Activated CD4-positive, alpha-beta memory T cell treated with anti-CD3 and anti-CD28 coated beads for 36 hours (primary cell): ENCODE data around the gene ADH5. TPM values are rescaled to one million over a fixed set of nuclear protein-coding genes. Genes with fewer than 3 reads are reported as not detected.
"Not testable (repeated sequence)": the region's sequence is repeated elsewhere in the genome, so short reads cannot be mapped to it uniquely, and the experiment has no call there.

Experiments
- CTCF ChIA-PET: fragments of 350-600 bp; sonication (Branson Sonifier 250); formaldehyde crosslinking; loops from one replicate; lab custom pipeline; 2021; ENCODE audit warnings: antibody characterized with exemption, inconsistent platforms; lab: Charles Lee
- POLR2A ChIA-PET: fragments of 350-600 bp; sonication (Branson Sonifier 250); formaldehyde crosslinking; loops from one replicate; lab custom pipeline; 2021; ENCODE audit warnings: antibody characterized with exemption; lab: Charles Lee
- DNase-seq: peaks from one replicate; pipeline ENCODE4 v3.0.0-alpha.2; 2020
- H3K27ac Mint-ChIP-seq: one replicate; pipeline ENCODE4 v1.8.0; 2021; ENCODE audit warnings: mixed read lengths
- H3K27me3 Mint-ChIP-seq: one replicate; pipeline ENCODE4 v1.8.0; 2021; ENCODE audit warnings: mixed read lengths
- H3K36me3 Mint-ChIP-seq: one replicate; pipeline ENCODE4 v1.8.0; 2021; ENCODE audit warnings: mixed read lengths
- H3K4me1 Mint-ChIP-seq: one replicate; pipeline ENCODE4 v1.8.0; 2021; ENCODE audit warnings: low read depth, mixed read lengths
- H3K4me3 Mint-ChIP-seq: one replicate; pipeline ENCODE4 v1.8.0; 2021; ENCODE audit warnings: mild to moderate bottlenecking, mixed read lengths
- H3K9me3 Mint-ChIP-seq: one replicate; pipeline ENCODE4 v1.8.0; 2021; ENCODE audit warnings: mixed read lengths
- intact Hi-C: fragments of 100-400 bp; cut with micrococcal nuclease; formaldehyde crosslinking; loops from one replicate; pipeline ENCODE4 v1.15.1; 2023
- total RNA-seq, 2 experiments: library from RNA; stranded (reverse); gene quantifications; one replicate each; pipeline ENCODE4 v1.2.3, GENCODE V29; 2021

Gene ADH5
- total RNA-seq, 2 experiments from 2014 or later: 112 to 119 TPM

DNA sequence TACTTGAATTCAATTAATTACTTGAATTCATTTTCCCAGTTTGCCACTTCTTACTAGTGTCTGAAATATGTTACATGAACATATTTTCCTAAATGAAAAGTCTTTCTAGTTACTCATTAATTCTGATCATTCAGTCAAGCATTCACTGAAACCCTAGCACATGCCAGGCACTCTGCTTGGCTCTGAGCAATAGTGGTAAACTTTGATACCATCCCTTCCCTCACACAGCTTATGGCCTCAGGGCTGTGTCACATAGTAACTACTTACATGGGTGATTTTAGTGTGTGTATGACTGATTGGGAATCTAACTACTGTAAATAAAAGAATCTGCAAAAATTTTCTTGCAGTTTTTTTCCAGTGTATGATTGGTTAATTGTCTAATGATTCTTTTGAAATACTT is 60.4 kb downstream of the ADH5 start:
- peaks cover 57% of the 10 kb centered on the region for H3K4me1 Mint-ChIP-seq

DNA sequence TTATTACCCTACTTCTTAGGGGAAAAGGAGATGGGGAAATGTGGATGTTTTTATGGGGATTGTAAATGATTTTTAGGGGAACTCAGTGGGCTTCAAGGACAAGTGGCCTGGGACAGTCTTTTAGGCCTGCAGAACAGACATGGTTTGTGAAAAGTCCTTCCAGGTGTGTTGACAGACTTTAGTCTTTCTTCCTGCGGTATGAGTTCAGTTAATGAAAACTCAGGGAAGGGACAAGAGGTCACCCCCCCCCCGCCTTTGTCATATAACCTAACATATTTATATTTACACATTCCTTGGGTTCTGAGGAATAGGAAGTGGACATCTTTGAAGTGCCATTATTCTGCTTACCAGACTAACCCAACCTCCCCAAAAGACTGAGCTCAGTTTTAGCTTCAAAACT is 61.3 kb downstream of the ADH5 start:
- ChIA-PET POLR2A (no interaction called here), CTCF (interaction anchor here (1.2 to 1.9 kb wide), 2 partner anchors 29 to 32 kb away, joined by 4 to 11 read pairs; partner anchors contain the start of gene METAP1)
- peaks cover 4% of the 10 kb centered on the region for H3K36me3 Mint-ChIP-seq
- peaks cover 60% of the 10 kb centered on the region for H3K4me1 Mint-ChIP-seq
- intact Hi-C loops: no loop called here
- H3K27me3 Mint-ChIP-seq: no peaks in the 10 kb centered on the region
- no peak overlapping the region for H3K27ac Mint-ChIP-seq
- no peak for DNase-seq
- H3K4me3 Mint-ChIP-seq: no peak overlapping the region
- no peaks in the 10 kb centered on the region for H3K9me3 Mint-ChIP-seq

More for the DNA sequence above, 60.4 kb downstream of the ADH5 start:
- peak; percentile 21 for DNase-seq
- no peaks in the 10 kb centered on the region for H3K27me3 Mint-ChIP-seq
- CTCF ChIA-PET: interaction anchor here (1.2 to 2.3 kb wide), 2 partner anchors 28 to 33 kb away, joined by 4 to 11 read pairs; partner anchors contain the start of gene METAP1
- POLR2A ChIA-PET: no interaction called here
- H3K9me3 Mint-ChIP-seq: no peaks in the 10 kb centered on the region
- intact Hi-C loops: loop anchor here (2.0 kb wide), 1 partner anchor 25 kb away; no protein-coding TSS in a partner anchor
- peaks cover 4% of the 10 kb centered on the region for H3K36me3 Mint-ChIP-seq
- H3K4me3 Mint-ChIP-seq: no peak overlapping the region
- no peak overlapping the region for H3K27ac Mint-ChIP-seq

DNA sequence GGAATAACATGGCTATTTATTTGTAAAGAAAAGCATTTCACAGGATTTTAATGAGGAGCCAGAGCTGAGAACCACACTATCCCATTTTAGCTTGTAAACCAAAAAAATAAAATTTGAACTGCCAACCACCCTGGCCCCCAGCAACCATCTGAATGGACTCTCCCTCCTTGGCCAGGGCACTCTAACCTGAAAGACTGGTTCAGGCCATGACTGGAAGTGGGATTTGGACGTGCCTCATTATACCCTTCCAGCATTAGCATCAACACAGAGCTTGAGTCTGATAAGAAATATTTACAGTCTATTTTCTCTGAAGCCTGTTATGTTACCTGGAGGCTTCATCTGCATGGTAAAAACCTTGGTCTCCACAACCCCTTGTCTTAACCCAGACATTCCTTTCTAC is 63.1 kb downstream of the ADH5 start:
- Mint-ChIP-seq H3K4me1 (peaks cover 65% of the 10 kb centered on the region), H3K27ac (no peak overlapping the region), H3K9me3 (peaks cover 13% of the 10 kb centered on the region), H3K27me3 (no peaks in the 10 kb centered on the region), H3K4me3 (no peak overlapping the region), H3K36me3 (peaks cover 14% of the 10 kb centered on the region)
- DNase-seq: no peak
- ChIA-PET POLR2A (interaction anchor here (1.5 kb wide), 1 partner anchor 30 kb away, joined by 6 read pairs; the partner anchor contains the start of gene METAP1), CTCF (interaction anchor here (1.8 to 2.5 kb wide), 2 partner anchors 30 kb away, joined by 5 to 12 read pairs; partner anchors contain the start of gene METAP1)
- intact Hi-C loops: loop anchor here (1.0 kb wide), 1 partner anchor 29 kb away; no protein-coding TSS in a partner anchor

DNA sequence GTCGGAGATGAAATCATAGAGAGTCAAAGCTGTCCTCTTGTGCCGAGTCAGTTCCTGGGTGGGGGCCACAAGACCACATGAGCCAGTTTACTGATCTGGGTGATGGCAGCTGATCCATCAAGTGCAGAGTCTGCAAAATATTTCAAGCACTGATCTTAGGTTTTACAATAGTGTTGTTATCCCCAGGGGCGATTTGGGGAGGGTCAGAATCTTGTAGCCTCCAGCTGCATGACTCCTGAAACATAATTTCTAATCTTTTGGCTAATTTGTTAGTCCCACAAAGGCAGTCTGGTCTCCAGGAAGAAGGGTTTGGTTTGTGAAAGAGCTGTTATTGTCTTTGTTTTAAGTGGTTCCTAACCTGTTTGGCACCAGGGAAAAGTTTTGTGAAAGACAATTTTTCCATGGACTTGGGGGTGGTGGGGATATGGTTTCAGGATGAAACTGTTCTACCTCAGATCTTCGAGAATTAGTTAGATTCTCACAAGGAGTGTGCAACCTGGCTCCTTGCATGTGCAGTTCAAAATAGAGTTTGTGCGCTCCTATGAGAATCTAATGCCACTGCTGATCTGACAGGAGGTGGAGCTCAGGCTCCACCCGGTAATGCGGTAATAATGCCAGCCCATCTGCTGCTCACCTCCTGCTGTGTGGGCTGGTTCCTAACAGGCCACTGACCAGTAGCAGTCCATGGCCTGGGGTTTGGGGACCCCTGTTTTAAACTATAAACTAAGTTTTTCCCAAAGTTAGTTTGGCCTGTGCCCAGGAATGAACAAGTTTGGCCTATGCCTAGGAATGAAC is 63.9 kb downstream of the ADH5 start:
- peaks cover 20% of the 10 kb centered on the region for H3K9me3 Mint-ChIP-seq
- peaks cover 59% of the 10 kb centered on the region for H3K4me1 Mint-ChIP-seq
- no peak overlapping the region for H3K4me3 Mint-ChIP-seq
- peak overlapping the region; percentile 14 for H3K27ac Mint-ChIP-seq
- no peak for DNase-seq
- H3K36me3 Mint-ChIP-seq: peaks cover 22% of the 10 kb centered on the region
- intact Hi-C loops: loop anchor here (1.0 kb wide), 1 partner anchor 28 kb away; no protein-coding TSS in a partner anchor
- no peaks in the 10 kb centered on the region for H3K27me3 Mint-ChIP-seq
- CTCF ChIA-PET: interaction anchor here (1.8 to 2.5 kb wide), 2 partner anchors 30 to 31 kb away, joined by 5 to 12 read pairs; partner anchors contain the start of gene METAP1
- POLR2A ChIA-PET: interaction anchor here (1.5 kb wide), 1 partner anchor 29 kb away, joined by 6 read pairs; the partner anchor contains the start of gene METAP1

DNA sequence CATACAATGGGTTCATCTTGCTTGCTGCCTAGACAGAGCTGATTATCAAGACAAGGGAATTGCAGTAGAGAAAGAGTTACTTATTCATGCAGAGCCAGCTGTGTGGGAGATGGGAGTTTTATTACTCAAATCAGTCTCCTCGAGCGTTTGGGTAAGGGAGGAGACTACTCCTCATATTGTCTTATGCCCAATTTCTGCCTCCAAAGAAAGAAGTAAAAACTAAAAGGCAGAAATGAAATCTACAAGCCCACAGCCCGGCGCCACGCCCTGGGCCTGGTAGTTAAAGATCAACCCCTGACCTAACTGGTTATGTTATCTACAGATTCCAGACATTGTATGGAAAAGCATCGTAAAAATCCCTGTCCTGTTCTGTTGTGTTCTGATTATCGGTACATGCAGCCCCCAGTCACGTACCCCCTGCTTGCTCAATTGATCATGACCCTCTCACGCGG is 64.8 kb downstream of the ADH5 start:
- POLR2A ChIA-PET, CTCF ChIA-PET, intact Hi-C loops, H3K27me3 Mint-ChIP-seq, H3K4me3 Mint-ChIP-seq, H3K27ac Mint-ChIP-seq, DNase-seq: not testable (repeated sequence)
- Mint-ChIP-seq H3K4me1 (peaks cover 52% of the 10 kb centered on the region), H3K9me3 (peaks cover 24% of the 10 kb centered on the region), H3K36me3 (peaks cover 26% of the 10 kb centered on the region)

DNA sequence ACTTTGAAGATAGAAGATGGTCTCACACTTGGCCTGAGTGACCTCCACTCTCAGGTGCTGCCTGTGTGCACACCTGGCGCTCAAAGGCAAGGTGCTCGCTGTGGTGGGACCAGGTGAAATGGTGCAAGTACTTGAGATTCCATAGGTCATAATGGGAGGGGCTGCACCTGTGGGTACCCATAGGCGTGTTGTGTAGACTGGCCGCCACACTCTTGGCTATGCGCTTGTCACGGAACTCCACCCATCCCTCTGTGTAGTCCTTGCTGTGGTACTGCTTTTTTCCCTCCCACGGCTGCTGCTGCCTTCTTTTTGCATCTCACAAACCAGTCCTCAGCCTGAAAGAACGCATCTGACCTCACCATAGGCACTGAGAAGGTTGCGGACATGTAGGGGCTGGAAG is 66.0 kb downstream of the ADH5 start:
- no peak for DNase-seq
- Mint-ChIP-seq H3K36me3 (peaks cover 26% of the 10 kb centered on the region), H3K27ac (no peak overlapping the region), H3K4me1 (peaks cover 46% of the 10 kb centered on the region), H3K9me3 (peaks cover 24% of the 10 kb centered on the region), H3K4me3 (no peak overlapping the region), H3K27me3 (no peaks in the 10 kb centered on the region)
- intact Hi-C loops: no loop called here
- ChIA-PET POLR2A (no interaction called here), CTCF (interaction anchor here (0.6 kb wide), 1 partner anchor 263 kb away, joined by 3 read pairs; no protein-coding TSS in a partner anchor)

DNA sequence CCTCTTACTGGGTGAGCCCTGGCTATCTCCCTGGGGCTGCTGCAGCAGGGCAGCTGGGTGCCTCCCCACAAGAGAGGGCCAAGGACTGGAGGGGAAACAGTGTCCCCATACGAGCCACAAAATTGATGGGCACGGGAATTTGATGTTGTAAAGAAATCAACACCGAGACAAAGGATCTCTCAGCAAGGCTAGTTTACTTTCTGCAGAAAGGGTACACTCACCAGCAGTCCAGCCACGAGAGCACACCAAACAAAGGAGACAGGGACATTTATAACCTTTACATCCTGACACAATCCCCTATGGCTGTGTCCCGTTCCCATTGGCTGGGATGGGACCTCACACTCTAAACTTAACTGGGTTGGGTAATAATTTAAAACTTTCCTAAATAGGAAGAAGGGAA is 67.2 kb downstream of the ADH5 start:
- intact Hi-C loops: no loop called here
- Mint-ChIP-seq H3K4me3 (no peak overlapping the region), H3K4me1 (peaks cover 44% of the 10 kb centered on the region), H3K27ac (no peak overlapping the region), H3K36me3 (peaks cover 28% of the 10 kb centered on the region), H3K9me3 (peaks cover 24% of the 10 kb centered on the region), H3K27me3 (no peaks in the 10 kb centered on the region)
- ChIA-PET CTCF (no interaction called here), POLR2A (no interaction called here)
- no peak for DNase-seq

Other genes starting within 250 kb of the ADH5 start
- gene EIF4E, start 159.7 kb downstream of the ADH5 start, total RNA-seq: 100 to 1,000 TPM; 121 to 124 TPM
- gene METAP1, start 93.1 kb downstream of the ADH5 start, total RNA-seq: 10 to 100 TPM; 60.7 to 61.1 TPM
- gene ADH4, start 55.5 kb upstream of the ADH5 start, total RNA-seq: not detected
- gene ADH6, start 130.5 kb upstream of the ADH5 start, total RNA-seq: not detected
- not detected for gene ADH1A, start 202.2 kb upstream of the ADH5 start, total RNA-seq
- not detected for gene ADH1B, start 232.6 kb upstream of the ADH5 start, total RNA-seq